Upper lobe of left lung (tissue), 6 donors: ENCODE measurements around the gene NPTN. TPM values are rescaled to one million over a fixed set of nuclear protein-coding genes. Genes with fewer than 3 reads are reported as not detected.

Experiments
- ATAC-seq, 2 donors: fragments of 200-7000 bp; cut with Tn5 transposase; one replicate each; pipeline ENCODE4 v1.9.1; 2022; ENCODE audit warnings: mild to moderate bottlenecking in 2 of 2, moderate library complexity in 2 of 2; ENCODE audit not compliant: low FRiP score in 2 of 2
- DNase-seq, 2 donors: peaks; one replicate each; pipeline ENCODE4 v3.0.0-alpha.2; 2019 to 2020
- H3K27ac ChIP-seq, 4 donors: fragments of 200-600 bp; sonication (generic); one replicate each; pipeline ENCODE4 v1.5.1; 2016 to 2019
- H3K27me3 ChIP-seq, 4 donors: fragments of 200-600 bp; sonication (generic); one replicate each; pipeline ENCODE4 v1.5.1; 2017 to 2019
- H3K36me3 ChIP-seq, 4 donors: fragments of 200-600 bp; sonication (generic); one replicate each; pipeline ENCODE4 v1.5.1; 2016 to 2019
- H3K4me1 ChIP-seq, 4 donors: fragments of 200-600 bp; sonication (generic); one replicate each; pipeline ENCODE4 v1.5.1; 2018 to 2019
- H3K4me3 ChIP-seq, 4 donors: fragments of 200-600 bp; sonication (generic); one replicate each; pipeline ENCODE4 v1.5.1; 2017 to 2019; ENCODE audit warnings: mild to moderate bottlenecking in 2 of 4, moderate library complexity in 1 of 4
- H3K9me3 ChIP-seq, 4 donors: fragments of 200-600 bp; sonication (generic); one replicate each; pipeline ENCODE4 v1.5.1; 2018 to 2019
- CTCF ChIP-seq, 6 experiments: fragments of 450-650 bp in 4 of 6; fragments of 200-600 bp in 2 of 6; sonication (generic) in 2 of 6; IDR thresholded peaks; one replicate each; pipeline ENCODE4 v1.5.1; 2016 to 2019; ENCODE audit warnings: antibody characterized with exemption in 6 of 6
- EP300 ChIP-seq, 4 donors: sonication (generic); formaldehyde crosslinking; IDR thresholded peaks; one replicate each; pipeline ENCODE4 v1.5.1; 2017; ENCODE audit warnings: antibody characterized with exemption in 4 of 4, control low read depth in 2 of 4
- POLR2A ChIP-seq, 4 donors: fragments of 450-650 bp; IDR thresholded peaks; one replicate each; pipeline ENCODE4 v1.5.1; 2016 to 2017; ENCODE audit warnings: antibody characterized with exemption in 4 of 4, mild to moderate bottlenecking in 2 of 4
- POLR2AphosphoS5 ChIP-seq, 2 donors: sonication (generic); formaldehyde crosslinking; IDR thresholded peaks; one replicate each; pipeline ENCODE4 v1.5.1; 2017; ENCODE audit warnings: antibody characterized with exemption in 2 of 2
- WGBS, 2 donors: methylation state at CpG; one replicate each; pipeline ENCODE4 v1.1.5; 2017 to 2018; 5-methylcytosine and 5-hydroxymethylcytosine counted together
- total RNA-seq, 6 donors: library from RNA; depleted of rRNA in 4 of 6; stranded (reverse); fragments of >200 nt in 4 of 6; gene quantifications; one replicate each; pipeline versions ENCODE4 v1.1.0 to v1.2.1, GENCODE V29; 2016 to 2021
- donor health status: DM: no; HTN: no; CAD: no; lungs with moderate emphysema.
- donor health status: DM: no; HTN: yes; CAD: no; lungs with severe emphysema.

NPTN gene
- total RNA-seq, 6 donors from 2014 or later: 70.2 to 151 (median 108) TPM

- TF ChIP-seq POLR2A (IDR thresholded peaks at IDR 0.05) (no peak), CTCF (IDR thresholded peaks at IDR 0.05) (no peak), POLR2AphosphoS5 (IDR thresholded peaks at IDR 0.05) (no peak), EP300 (IDR thresholded peaks at IDR 0.05) (no peak)
- ATAC-seq (no peak), DNase-seq (no peak)
- 47 to 54% methylated on average over 9 of the region's 9 CpGs for WGBS, 2 donors
- Histone ChIP-seq H3K4me3 (no peak overlapping the region), H3K4me1 (peaks cover 20 to 48% (median 34%) of the 10 kb centered on the region in 4 donors), H3K9me3 (no peaks in the 10 kb centered on the region), H3K27ac (peak overlapping the region in 1 of 4 donors; percentile 18), H3K36me3 (peaks cover 4 to 33% (median 10%) of the 10 kb centered on the region in 4 donors), H3K27me3 (no peaks in the 10 kb centered on the region)
Measured at GRCh38 chr15:73593304-73594074, 39.7 kb downstream of the NPTN start.

DNA sequence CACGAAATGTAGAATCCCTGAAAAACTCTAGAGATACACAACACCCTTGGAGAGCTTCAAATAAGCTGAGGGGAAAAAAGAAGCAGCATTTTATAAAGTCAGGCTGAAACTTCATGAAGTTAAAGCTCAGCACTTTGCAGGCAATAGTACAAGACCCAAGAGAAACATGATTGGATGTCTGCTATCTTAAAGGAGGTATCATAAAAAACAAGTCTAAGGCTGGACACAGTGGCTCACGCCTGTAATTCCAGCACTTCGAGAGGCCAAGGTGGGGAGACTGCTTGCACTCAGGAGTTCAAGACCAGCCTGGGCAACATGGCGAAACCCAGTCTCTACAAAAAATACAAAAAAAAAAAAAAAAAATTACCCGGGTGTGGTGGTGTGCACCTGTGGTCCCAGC, 42.9 kb downstream of the NPTN start:
- H3K4me3 ChIP-seq: no peak overlapping the region
- peaks cover 12 to 20% (median 14%) of the 10 kb centered on the region in 4 donors for H3K4me1 ChIP-seq
- peaks cover 9 to 64% (median 30%) of the 10 kb centered on the region in 4 donors for H3K36me3 ChIP-seq
- TF ChIP-seq CTCF (IDR thresholded peaks at IDR 0.05) (no peak), EP300 (IDR thresholded peaks at IDR 0.05) (no peak), POLR2AphosphoS5 (IDR thresholded peaks at IDR 0.05) (no peak), POLR2A (IDR thresholded peaks at IDR 0.05) (no peak)
- H3K27ac ChIP-seq: no peak overlapping the region
- H3K27me3 ChIP-seq: no peaks in the 10 kb centered on the region
- no peak for ATAC-seq
- H3K9me3 ChIP-seq: no peaks in the 10 kb centered on the region
- WGBS, 2 donors: 95 to 96% methylated on average over 5 of the region's 5 CpGs
- DNase-seq: no peak

DNA sequence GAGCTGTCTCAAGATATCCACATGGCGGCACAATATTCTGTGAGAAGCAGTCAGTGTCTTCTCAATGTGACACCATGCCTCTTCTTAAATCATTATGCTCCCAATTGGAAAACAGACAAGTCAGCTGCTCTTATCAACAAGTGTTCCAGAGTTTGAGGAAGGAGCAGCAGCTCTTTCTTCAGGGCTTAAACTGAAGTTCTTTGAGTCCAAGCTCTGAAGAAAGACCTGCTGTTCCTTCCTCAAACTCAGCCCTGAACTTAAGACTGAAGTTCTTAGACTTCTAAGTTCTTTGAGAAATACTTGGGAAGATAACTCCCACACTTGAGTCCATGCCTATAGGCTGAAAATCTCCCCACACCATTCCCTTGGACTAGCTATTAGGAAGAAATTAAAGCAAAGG, 43.4 kb downstream of the NPTN start:
- TF ChIP-seq CTCF (IDR thresholded peaks at IDR 0.05) (no peak), EP300 (IDR thresholded peaks at IDR 0.05) (no peak), POLR2AphosphoS5 (IDR thresholded peaks at IDR 0.05) (no peak), POLR2A (IDR thresholded peaks at IDR 0.05) (no peak)
- no peak for DNase-seq
- Histone ChIP-seq H3K27me3 (no peaks in the 10 kb centered on the region), H3K36me3 (peaks cover 9 to 68% (median 30%) of the 10 kb centered on the region in 4 donors), H3K9me3 (no peaks in the 10 kb centered on the region), H3K4me1 (peaks cover 12 to 15% (median 13%) of the 10 kb centered on the region in 4 donors), H3K27ac (no peak overlapping the region), H3K4me3 (no peak overlapping the region)
- 93 to 95% methylated on average over 1 of the region's 1 CpG for WGBS, 2 donors
- no peak for ATAC-seq

DNA sequence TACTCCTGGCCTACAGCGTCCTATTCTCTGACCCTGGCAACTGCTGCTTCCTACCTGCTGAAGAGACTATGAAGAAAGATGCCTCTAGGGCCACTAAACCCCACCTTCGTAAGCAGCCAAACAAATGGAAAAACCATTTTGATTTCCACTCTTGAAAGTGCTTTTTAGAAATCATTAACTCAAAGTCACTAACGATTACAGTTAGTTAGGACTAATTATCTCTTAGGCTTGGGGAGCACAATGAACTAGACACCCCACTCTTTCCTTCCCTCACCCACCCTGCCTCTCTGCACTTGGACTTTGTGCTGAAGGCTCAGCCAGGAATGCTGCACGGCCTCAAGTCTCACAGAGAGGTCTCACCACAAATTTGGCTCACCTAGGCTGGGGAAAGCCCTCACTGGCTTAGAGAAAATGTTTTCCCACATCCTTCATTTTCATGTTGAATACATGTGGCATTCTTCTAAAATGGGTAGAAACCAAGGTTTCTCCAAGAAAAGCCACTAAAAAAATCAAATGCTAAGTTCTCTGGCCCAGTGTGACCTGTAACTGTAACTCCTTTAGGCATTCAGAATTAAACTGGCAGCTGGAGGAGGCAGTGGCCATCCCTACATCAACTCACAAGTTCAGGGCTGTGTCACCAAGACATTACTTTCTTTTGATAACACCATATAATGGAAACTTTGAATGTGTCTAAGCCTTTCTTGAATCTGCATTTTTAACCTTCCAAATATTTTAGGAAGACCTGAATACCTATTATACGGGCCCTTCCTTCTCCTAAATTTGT, 47.1 kb downstream of the NPTN start:
- DNase-seq (no peak), ATAC-seq (no peak)
- H3K4me1 ChIP-seq: no peaks in the 10 kb centered on the region
- TF ChIP-seq CTCF (IDR thresholded peaks at IDR 0.05) (no peak), POLR2AphosphoS5 (IDR thresholded peaks at IDR 0.05) (no peak), EP300 (IDR thresholded peaks at IDR 0.05) (no peak), POLR2A (IDR thresholded peaks at IDR 0.05) (no peak)
- H3K27me3 ChIP-seq: no peaks in the 10 kb centered on the region
- no peaks in the 10 kb centered on the region for H3K9me3 ChIP-seq
- 86 to 92% methylated on average over 5 of the region's 5 CpGs for WGBS, 2 donors
- no peak overlapping the region for H3K4me3 ChIP-seq
- peaks cover 16 to 94% (median 46%) of the 10 kb centered on the region in 4 donors for H3K36me3 ChIP-seq
- H3K27ac ChIP-seq: no peak overlapping the region
